ENCODE results near the gene PEX11A.

Gene PEX11A

GRCh38 chr15:89654301-89654761, 36.2 kb downstream of the PEX11A start:
- TF ChIP-seq TAF1 (IDR thresholded peaks at IDR 0.05; ENCODE audit: low read depth), result no peak
- TF ChIP-seq FOXM1 (IDR thresholded peaks at IDR 0.05; ENCODE audit: borderline replicate concordance, low read depth), result no peak
- no peak for TF ChIP-seq EP300 (IDR thresholded peaks at IDR 0.05; ENCODE audit: borderline replicate concordance)
- no peak for TF ChIP-seq MAX (IDR thresholded peaks at IDR 0.05)
- no peak for TF ChIP-seq CREB1 (IDR thresholded peaks at IDR 0.05; ENCODE audit: low read depth)
- no peak for TF ChIP-seq RAD21 (IDR thresholded peaks at IDR 0.05; ENCODE audit: low read depth)
- no peak for TF ChIP-seq USF1 (IDR thresholded peaks at IDR 0.05)
- no peak for TF ChIP-seq YY1 (IDR thresholded peaks at IDR 0.05; ENCODE audit: low read depth)
- no peak for TF ChIP-seq EGR1 (IDR thresholded peaks at IDR 0.05)
- no peak for TF ChIP-seq REST (IDR thresholded peaks at IDR 0.05; ENCODE audit: low read depth)

- TF ChIP-seq FOXM1 (IDR thresholded peaks at IDR 0.05; ENCODE audit: borderline replicate concordance, low read depth) (no peak), REST (IDR thresholded peaks at IDR 0.05; ENCODE audit: low read depth) (no peak), CREB1 (IDR thresholded peaks at IDR 0.05; ENCODE audit: low read depth) (no peak), ZBTB7A (IDR thresholded peaks at IDR 0.05; ENCODE audit: low read depth) (no peak), EGR1 (IDR thresholded peaks at IDR 0.05) (no peak), CEBPB (IDR thresholded peaks at IDR 0.05) (no peak), TAF1 (IDR thresholded peaks at IDR 0.05; ENCODE audit: low read depth) (no peak)
These were observed 37.0 kb downstream of the PEX11A start for GRCh38 chr15:89653578-89653977.

- no peak for TF ChIP-seq FOXM1 (IDR thresholded peaks at IDR 0.05; ENCODE audit: borderline replicate concordance, low read depth)
- no peak for TF ChIP-seq NFIC (IDR thresholded peaks at IDR 0.05)
- TF ChIP-seq REST (IDR thresholded peaks at IDR 0.05; ENCODE audit: low read depth), result no peak
- no peak for TF ChIP-seq MAX (IDR thresholded peaks at IDR 0.05)
These were observed 37.9 kb downstream of the PEX11A start for GRCh38 chr15:89652666-89653065.

GRCh38 chr15:89652131-89652530, 38.4 kb downstream of the PEX11A start:
- TF ChIP-seq RAD21 (IDR thresholded peaks at IDR 0.05; ENCODE audit: low read depth) (no peak), ZBTB7A (IDR thresholded peaks at IDR 0.05; ENCODE audit: low read depth) (no peak)

- TF ChIP-seq EP300 (IDR thresholded peaks at IDR 0.05; ENCODE audit: borderline replicate concordance) (no peak), EGR1 (IDR thresholded peaks at IDR 0.05) (no peak), TAF1 (IDR thresholded peaks at IDR 0.05; ENCODE audit: low read depth) (no peak), RAD21 (IDR thresholded peaks at IDR 0.05; ENCODE audit: low read depth) (no peak), TEAD4 (IDR thresholded peaks at IDR 0.05) (no peak), YY1 (IDR thresholded peaks at IDR 0.05; ENCODE audit: low read depth) (no peak), CREB1 (IDR thresholded peaks at IDR 0.05; ENCODE audit: low read depth) (no peak), MAX (IDR thresholded peaks at IDR 0.05) (no peak), ZBTB7A (IDR thresholded peaks at IDR 0.05; ENCODE audit: low read depth) (no peak)
These were observed 40.8 kb downstream of the PEX11A start for GRCh38 chr15:89649716-89650115.
